Astrocyte of the cerebellum (primary cell): ENCODE results near the gene OR56A5.

ENCODE experiments used
- DNase-seq: peaks from one replicate; pipeline ENCODE4 v3.0.0-alpha.2; 2011; ENCODE audit warnings: low read depth
- H3K4me3 ChIP-seq: 2 replicates; pipeline ENCODE4 v1.5.1; 2011; ENCODE audit warnings: mild to moderate bottlenecking, low read depth, low read length, moderate library complexity
- in situ Hi-C: cut with HindIII; loops from 2 replicates; pipeline ENCODE4 v1.10.0; 2017; ENCODE audit warnings: low sequenced_read_pairs
- TF ChIP-seq, protein P1 (sequence below): IDR thresholded peaks from 2 replicates; pipeline ENCODE4 v1.5.1; 2012; ENCODE audit warnings: low read length, low read depth, moderate library complexity, mild to moderate bottlenecking; ENCODE audit errors: missing control alignments

The OR56A5 gene

DNA sequence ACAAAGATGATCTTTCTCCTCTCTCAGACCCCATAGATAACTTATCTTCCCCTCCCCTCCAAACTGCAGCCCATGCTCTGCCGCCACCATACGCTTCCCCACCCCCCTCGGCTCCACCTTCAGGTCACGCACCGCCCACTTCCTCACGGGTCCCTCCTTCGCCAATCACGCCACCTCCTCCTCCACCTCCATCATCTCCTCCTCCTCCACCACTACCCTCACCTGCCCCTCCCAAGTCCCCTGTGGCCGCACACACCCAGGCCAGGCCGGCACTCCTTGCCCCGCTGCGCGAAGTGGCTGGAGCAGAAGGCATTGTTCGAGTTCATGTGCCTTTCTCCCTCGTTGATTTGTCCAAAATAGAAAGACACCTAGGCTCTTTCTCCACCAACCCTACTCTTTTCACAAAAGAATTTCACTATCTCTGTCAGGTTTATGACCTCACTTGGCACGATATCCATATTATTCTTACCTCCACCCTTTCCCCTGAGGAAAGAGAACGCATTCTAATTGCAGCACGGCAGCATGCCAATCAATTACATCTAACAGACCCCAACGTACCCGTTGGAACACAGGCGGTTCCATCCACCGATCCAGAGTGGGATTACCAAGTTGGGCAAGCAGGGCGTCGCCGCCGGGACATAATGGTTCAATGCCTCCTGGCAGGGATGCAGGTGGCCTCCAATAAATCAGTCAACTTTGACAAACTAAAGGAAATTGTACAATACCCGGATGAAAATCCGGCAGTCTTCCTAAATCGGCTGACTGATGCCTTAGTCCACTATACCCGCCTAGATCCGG lies 38.5 kb downstream of the OR56A5 start:
- in situ Hi-C loops: no loop called here
- DNase-seq: no peak
- TF ChIP-seq, protein P1, sequence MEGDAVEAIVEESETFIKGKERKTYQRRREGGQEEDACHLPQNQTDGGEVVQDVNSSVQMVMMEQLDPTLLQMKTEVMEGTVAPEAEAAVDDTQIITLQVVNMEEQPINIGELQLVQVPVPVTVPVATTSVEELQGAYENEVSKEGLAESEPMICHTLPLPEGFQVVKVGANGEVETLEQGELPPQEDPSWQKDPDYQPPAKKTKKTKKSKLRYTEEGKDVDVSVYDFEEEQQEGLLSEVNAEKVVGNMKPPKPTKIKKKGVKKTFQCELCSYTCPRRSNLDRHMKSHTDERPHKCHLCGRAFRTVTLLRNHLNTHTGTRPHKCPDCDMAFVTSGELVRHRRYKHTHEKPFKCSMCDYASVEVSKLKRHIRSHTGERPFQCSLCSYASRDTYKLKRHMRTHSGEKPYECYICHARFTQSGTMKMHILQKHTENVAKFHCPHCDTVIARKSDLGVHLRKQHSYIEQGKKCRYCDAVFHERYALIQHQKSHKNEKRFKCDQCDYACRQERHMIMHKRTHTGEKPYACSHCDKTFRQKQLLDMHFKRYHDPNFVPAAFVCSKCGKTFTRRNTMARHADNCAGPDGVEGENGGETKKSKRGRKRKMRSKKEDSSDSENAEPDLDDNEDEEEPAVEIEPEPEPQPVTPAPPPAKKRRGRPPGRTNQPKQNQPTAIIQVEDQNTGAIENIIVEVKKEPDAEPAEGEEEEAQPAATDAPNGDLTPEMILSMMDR: no peak
- H3K4me3 ChIP-seq: no peak overlapping the region

- no peak for DNase-seq
- TF ChIP-seq, protein P1: no peak
- in situ Hi-C loops: no loop called here
Observed at GRCh38 chr11:5928811-5929210, 39.5 kb downstream of the OR56A5 start.

GRCh38 chr11:5928271-5928670 lies 40.0 kb downstream of the OR56A5 start:
- no peak overlapping the region for H3K4me3 ChIP-seq
- DNase-seq: no peak
- TF ChIP-seq, protein P1: no peak
- in situ Hi-C loops: no loop called here

More at GRCh38 chr11:5928811-5929210, 39.5 kb downstream of the OR56A5 start:
- no peak overlapping the region for H3K4me3 ChIP-seq

- TF ChIP-seq, protein P1: no peak
- no peak for DNase-seq
- in situ Hi-C loops: no loop called here
- H3K4me3 ChIP-seq: no peak overlapping the region
Observed at GRCh38 chr11:5923794-5924193, 44.5 kb downstream of the OR56A5 start.

DNA sequence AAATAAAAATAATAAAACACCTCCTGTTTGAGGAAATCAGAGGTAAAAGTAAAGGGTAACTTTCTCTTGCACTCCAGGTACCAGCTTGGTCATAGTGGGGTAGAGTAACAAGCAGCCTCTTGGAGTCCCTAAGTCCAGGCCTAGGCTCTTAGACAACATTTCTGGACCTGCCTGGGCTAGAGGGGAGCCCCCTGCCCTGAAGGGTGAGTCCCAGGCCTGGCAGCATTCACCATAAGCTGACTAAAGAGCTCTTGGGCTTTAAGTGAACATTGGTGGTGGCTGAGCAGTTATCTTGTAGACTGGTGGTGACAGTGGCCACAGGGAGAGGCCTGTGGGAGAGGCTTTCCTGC lies 44.9 kb downstream of the OR56A5 start:
- no peak for DNase-seq
- in situ Hi-C loops: no loop called here
- H3K4me3 ChIP-seq: no peak overlapping the region
- TF ChIP-seq, protein P1: no peak

DNA sequence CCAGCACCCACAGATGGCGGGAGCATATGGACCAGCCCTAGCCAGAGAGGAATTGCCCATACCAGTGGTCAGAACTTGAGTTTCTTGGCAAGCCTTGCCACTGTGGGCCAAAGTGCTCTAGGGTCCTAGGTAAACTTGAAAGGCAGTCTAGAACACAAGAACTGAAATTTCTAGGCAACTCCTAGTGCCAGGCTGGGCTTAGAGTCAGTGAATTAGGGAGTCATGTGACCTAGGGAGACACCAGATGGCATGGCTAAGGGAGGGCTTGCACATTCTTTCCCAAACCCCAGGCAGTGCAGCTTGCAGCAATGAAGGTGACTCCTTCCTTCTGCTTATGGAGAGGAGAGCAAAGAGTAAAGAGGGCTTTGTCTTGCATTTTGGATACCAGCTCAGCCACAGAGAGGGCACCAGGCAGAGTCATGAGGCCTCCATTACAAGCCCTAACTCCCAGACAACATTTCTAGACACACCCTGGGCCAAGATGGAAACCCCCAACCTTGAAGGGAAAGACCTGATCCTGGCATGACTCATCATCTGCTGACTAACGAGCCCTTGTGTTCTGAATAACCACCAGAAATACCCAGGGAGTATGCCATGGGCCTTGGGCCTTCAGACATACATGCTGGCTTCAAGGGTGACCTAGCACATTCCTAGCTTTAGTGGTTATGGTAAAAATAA lies 45.4 kb downstream of the OR56A5 start:
- DNase-seq: no peak
- TF ChIP-seq, protein P1: no peak
- H3K4me3 ChIP-seq: no peak overlapping the region
- in situ Hi-C loops: no loop called here
